ENCODE results near the gene ARFGAP1.

ARFGAP1 gene

GRCh38 chr20:63312273-63312672 lies 39.7 kb downstream of the ARFGAP1 start:
- Histone ChIP-seq H3K36me3 (ENCODE audit: control insufficient read depth, insufficient read depth, low read length) (no peaks in the 10 kb centered on the region), H3K4me3 (replicated peaks; ENCODE audit: low read depth, low read length) (no peak overlapping the region), H3K27me3 (replicated peaks; ENCODE audit: control insufficient read depth, insufficient read depth, low read length) (no peaks in the 10 kb centered on the region; the same call in 1 of the 2 replicates)
- no peak for DNase-seq (ENCODE audit: extremely low read depth, insufficient read length)
- TF ChIP-seq CTCF (IDR thresholded peaks at IDR 0.05; ENCODE audit: insufficient read depth, low read length, poor library complexity, severe bottlenecking) = no peak

- DNase-seq (ENCODE audit: extremely low read depth, insufficient read length) = no peak
- no peak overlapping the region for H3K4me3 ChIP-seq (replicated peaks; ENCODE audit: low read depth, low read length)
- no peaks in the 10 kb centered on the region; the same call in 1 of the 2 replicates for H3K27me3 ChIP-seq (replicated peaks; ENCODE audit: control insufficient read depth, insufficient read depth, low read length)
- no peaks in the 10 kb centered on the region for H3K36me3 ChIP-seq (ENCODE audit: control insufficient read depth, insufficient read depth, low read length)
- no peak for TF ChIP-seq CTCF (IDR thresholded peaks at IDR 0.05; ENCODE audit: insufficient read depth, low read length, poor library complexity, severe bottlenecking)
Observed at GRCh38 chr20:63312690-63313348, 40.2 kb downstream of the ARFGAP1 start.

GRCh38 chr20:63313349-63314014 lies 40.9 kb downstream of the ARFGAP1 start:
- no peak for TF ChIP-seq CTCF (IDR thresholded peaks at IDR 0.05; ENCODE audit: insufficient read depth, low read length, poor library complexity, severe bottlenecking)
- Histone ChIP-seq H3K27me3 (replicated peaks; ENCODE audit: control insufficient read depth, insufficient read depth, low read length) (no peaks in the 10 kb centered on the region; the same call in 1 of the 2 replicates), H3K36me3 (ENCODE audit: control insufficient read depth, insufficient read depth, low read length) (no peaks in the 10 kb centered on the region), H3K4me3 (replicated peaks; ENCODE audit: low read depth, low read length) (no peak overlapping the region)
- DNase-seq (ENCODE audit: extremely low read depth, insufficient read length) = no peak

- H3K27me3 ChIP-seq (replicated peaks; ENCODE audit: control insufficient read depth, insufficient read depth, low read length) = no peaks in the 10 kb centered on the region; the same call in 1 of the 2 replicates
- H3K4me3 ChIP-seq (replicated peaks; ENCODE audit: low read depth, low read length) = no peak overlapping the region
- DNase-seq (ENCODE audit: extremely low read depth, insufficient read length) = no peak
- no peaks in the 10 kb centered on the region for H3K36me3 ChIP-seq (ENCODE audit: control insufficient read depth, insufficient read depth, low read length)
- TF ChIP-seq CTCF (IDR thresholded peaks at IDR 0.05; ENCODE audit: insufficient read depth, low read length, poor library complexity, severe bottlenecking) = no peak
Observed at GRCh38 chr20:63314015-63314471, 41.4 kb downstream of the ARFGAP1 start.

- H3K27me3 ChIP-seq (replicated peaks; ENCODE audit: control insufficient read depth, insufficient read depth, low read length) = no peaks in the 10 kb centered on the region; the same call in 1 of the 2 replicates
- no peaks in the 10 kb centered on the region for H3K36me3 ChIP-seq (ENCODE audit: control insufficient read depth, insufficient read depth, low read length)
- no peak for TF ChIP-seq CTCF (IDR thresholded peaks at IDR 0.05; ENCODE audit: insufficient read depth, low read length, poor library complexity, severe bottlenecking)
- H3K4me3 ChIP-seq (replicated peaks; ENCODE audit: low read depth, low read length) = no peak overlapping the region
- no peak for DNase-seq (ENCODE audit: extremely low read depth, insufficient read length)
Observed at GRCh38 chr20:63314566-63315239, 42.1 kb downstream of the ARFGAP1 start.
